H1 (cell line): Measurements from ENCODE around the gene NUTM1. TPM values are rescaled to one million over a fixed set of nuclear protein-coding genes. Genes with fewer than 3 reads are reported as not detected.

Experiments
- ATF2 ChIP-seq: IDR thresholded peaks from 2 replicates; pipeline ENCODE4 v1.6.1; 2012; ENCODE audit warnings: low read length, inconsistent platforms
- SP4 ChIP-seq: IDR thresholded peaks from 2 replicates; pipeline ENCODE4 v1.6.1; 2012; ENCODE audit warnings: low read length, inconsistent platforms
- polyA plus RNA-seq, 7 experiments: library from polyadenylated mRNA; depleted of rRNA in 3 of 7; stranded (reverse) in 5 of 7; unstranded in 2 of 7; fragments of >200 nt in 5 of 7; fragments of 200-250 nt in 2 of 7; gene quantifications; 1 replicate in 5 of 7; 2 replicates in 1 of 7; 4 replicates in 1 of 7; pipeline versions ENCODE4 v1.2.1 to v1.2.3, GENCODE V29; 2011 to 2013; ENCODE audit warnings: missing spikeins in 2 of 7, mixed read lengths in 2 of 7
- total RNA-seq: library from RNA; stranded (reverse); fragmentation: NEBNext Ultra II Directional; extraction: Animal tissue kit (Norgen Biotek cat#: 25700); gene quantifications from 2 replicates; pipeline ENCODE4 v1.2.1, GENCODE V29; 2021

NUTM1 gene
- total and polyA plus RNA-seq, 2 of the 8 experiments (the other 6 are each of a cell fraction or from before 2014, with no cell fraction given) = 0.39 to 0.60 TPM

GRCh38 chr15:34373951-34374350, 30.8 kb downstream of the NUTM1 start (continued):
- no peak for TF ChIP-seq SP4
- no peak for TF ChIP-seq ATF2
- TF ChIP-seq, all 59 proteins: peak for 0
